ENCODE data around the gene ANO2.

DNA sequence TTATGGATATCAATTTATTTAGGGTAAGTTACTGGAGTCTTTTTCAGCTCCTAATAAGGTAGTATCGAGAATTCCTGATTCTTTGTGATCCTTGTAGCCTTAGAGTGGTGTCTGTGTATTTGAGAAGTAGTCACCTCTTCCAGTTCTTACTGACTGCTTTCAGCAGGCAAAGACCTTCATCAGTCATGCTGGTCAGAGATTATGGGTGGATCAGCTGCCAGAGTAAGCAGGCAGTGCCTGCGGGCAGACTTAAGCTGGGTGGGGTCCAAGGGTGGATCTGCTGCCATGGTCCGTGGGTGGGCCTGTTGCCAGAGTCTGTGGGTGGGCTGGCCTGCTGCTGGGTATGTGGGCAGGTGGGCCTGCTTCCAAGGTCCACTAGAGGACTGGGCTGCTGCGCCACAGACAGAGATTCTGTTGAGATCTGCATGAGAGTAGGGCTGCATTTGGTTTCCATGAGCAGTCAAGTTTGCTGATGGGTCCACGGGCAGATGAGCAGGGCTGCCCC lies 188.7 kb downstream of the ANO2 start:
- TF ChIP-seq, protein P1, sequence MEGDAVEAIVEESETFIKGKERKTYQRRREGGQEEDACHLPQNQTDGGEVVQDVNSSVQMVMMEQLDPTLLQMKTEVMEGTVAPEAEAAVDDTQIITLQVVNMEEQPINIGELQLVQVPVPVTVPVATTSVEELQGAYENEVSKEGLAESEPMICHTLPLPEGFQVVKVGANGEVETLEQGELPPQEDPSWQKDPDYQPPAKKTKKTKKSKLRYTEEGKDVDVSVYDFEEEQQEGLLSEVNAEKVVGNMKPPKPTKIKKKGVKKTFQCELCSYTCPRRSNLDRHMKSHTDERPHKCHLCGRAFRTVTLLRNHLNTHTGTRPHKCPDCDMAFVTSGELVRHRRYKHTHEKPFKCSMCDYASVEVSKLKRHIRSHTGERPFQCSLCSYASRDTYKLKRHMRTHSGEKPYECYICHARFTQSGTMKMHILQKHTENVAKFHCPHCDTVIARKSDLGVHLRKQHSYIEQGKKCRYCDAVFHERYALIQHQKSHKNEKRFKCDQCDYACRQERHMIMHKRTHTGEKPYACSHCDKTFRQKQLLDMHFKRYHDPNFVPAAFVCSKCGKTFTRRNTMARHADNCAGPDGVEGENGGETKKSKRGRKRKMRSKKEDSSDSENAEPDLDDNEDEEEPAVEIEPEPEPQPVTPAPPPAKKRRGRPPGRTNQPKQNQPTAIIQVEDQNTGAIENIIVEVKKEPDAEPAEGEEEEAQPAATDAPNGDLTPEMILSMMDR (IDR thresholded peaks at IDR 0.05): no peak
- TF ChIP-seq POLR2AphosphoS5 (IDR thresholded peaks at IDR 0.05) (no peak), EP300 (IDR thresholded peaks at IDR 0.05) (no peak)

Measured in stomach (tissue), 4 donors.